Upper lobe of right lung (tissue), 1 donor: ENCODE measurements around the gene SAMM50. TPM values are rescaled to one million over a fixed set of nuclear protein-coding genes. Genes with fewer than 3 reads are reported as not detected.
A peak's percentile ranks its signal among the peaks of the same experiment; 100 is the strongest.

Experiments used
- ATAC-seq: fragments of 200-7000 bp; cut with Tn5 transposase; one replicate; pipeline ENCODE4 v1.9.1; 2020; ENCODE audit warnings: mild to moderate bottlenecking, moderate library complexity
- DNase-seq: peaks from one replicate; pipeline ENCODE4 v3.0.0-alpha.2; 2020
- H3K27ac ChIP-seq: fragments of 200-600 bp; one replicate; pipeline ENCODE4 v1.8.0; 2022
- H3K27me3 ChIP-seq: fragments of 200-600 bp; one replicate; pipeline ENCODE4 v1.8.0; 2022; ENCODE audit warnings: mild to moderate bottlenecking
- H3K36me3 ChIP-seq: fragments of 200-600 bp; one replicate; pipeline ENCODE4 v1.8.0; 2022
- H3K4me1 ChIP-seq: fragments of 200-600 bp; one replicate; pipeline ENCODE4 v1.8.0; 2022
- H3K4me3 ChIP-seq: fragments of 200-600 bp; one replicate; pipeline ENCODE4 v1.8.0; 2022; ENCODE audit warnings: mild to moderate bottlenecking
- H3K9me3 ChIP-seq: fragments of 200-600 bp; one replicate; pipeline ENCODE4 v1.8.0; 2022
- intact Hi-C: fragments of 100-400 bp; cut with DNase I; formaldehyde crosslinking; loops from one replicate; pipeline ENCODE4 v1.11.0; 2022
- total RNA-seq: library from RNA; stranded (reverse); fragmentation: NEBNext Ultra II Directional; extraction: Animal tissue kit (Norgen Biotek cat#: 25700); gene quantifications from one replicate; pipeline ENCODE4 v1.2.1, GENCODE V29; 2021
- TF ChIP-seq, protein P1 (sequence below): fragments of 200-600 bp; IDR thresholded peaks from one replicate; pipeline ENCODE4 v1.8.0; 2022; ENCODE audit warnings: antibody characterized with exemption
- donor health status: DM: no; HTN: yes; CAD: no; lungs with severe emphysema.

SAMM50 gene
- total RNA-seq, 1 donor from 2014 or later, result 25.7 TPM

DNA sequence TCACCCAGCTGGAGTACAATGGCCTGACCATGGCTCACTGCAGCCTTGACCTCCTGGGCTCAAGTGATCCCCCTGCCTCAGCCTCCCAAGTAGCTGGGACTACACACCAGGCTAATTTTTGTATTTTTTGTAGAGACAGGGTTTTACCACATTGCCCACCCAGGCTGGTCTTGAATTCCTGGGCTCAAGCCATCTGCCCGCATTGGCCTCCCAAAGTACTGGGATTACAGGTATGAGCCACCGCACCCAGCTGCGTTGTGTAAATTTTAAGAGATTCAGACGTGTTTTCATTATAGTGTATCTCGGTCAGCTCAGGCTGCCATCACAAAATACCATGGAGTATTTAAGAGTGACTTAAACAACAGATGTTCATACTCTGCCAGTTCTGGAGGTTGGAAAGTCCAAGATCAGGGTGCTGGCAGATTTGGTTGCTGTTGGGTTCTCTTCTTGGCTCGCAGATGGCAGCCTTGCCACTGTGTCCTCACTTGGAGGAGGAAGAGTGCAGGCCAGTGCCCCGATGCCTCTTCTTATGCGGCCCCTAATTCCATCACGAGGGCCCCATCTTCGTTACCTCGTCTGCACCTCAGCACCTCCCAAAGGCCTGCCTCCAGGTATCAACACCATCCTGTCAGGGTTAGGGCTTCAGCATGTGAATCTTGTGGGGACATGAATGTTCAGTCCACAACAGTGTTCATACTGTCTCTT, 36.2 kb downstream of the SAMM50 start:
- H3K9me3 ChIP-seq, result no peaks in the 10 kb centered on the region
- peak; percentile 27 for DNase-seq
- no peak overlapping the region for H3K4me3 ChIP-seq
- peaks cover 77% of the 10 kb centered on the region for H3K36me3 ChIP-seq
- no peaks in the 10 kb centered on the region for H3K4me1 ChIP-seq
- no peak for ATAC-seq
- intact Hi-C loops, result loop anchor here (5.0 kb wide), 1 partner anchor 636 kb away; no protein-coding TSS in a partner anchor
- no peaks in the 10 kb centered on the region for H3K27me3 ChIP-seq
- TF ChIP-seq, protein P1, sequence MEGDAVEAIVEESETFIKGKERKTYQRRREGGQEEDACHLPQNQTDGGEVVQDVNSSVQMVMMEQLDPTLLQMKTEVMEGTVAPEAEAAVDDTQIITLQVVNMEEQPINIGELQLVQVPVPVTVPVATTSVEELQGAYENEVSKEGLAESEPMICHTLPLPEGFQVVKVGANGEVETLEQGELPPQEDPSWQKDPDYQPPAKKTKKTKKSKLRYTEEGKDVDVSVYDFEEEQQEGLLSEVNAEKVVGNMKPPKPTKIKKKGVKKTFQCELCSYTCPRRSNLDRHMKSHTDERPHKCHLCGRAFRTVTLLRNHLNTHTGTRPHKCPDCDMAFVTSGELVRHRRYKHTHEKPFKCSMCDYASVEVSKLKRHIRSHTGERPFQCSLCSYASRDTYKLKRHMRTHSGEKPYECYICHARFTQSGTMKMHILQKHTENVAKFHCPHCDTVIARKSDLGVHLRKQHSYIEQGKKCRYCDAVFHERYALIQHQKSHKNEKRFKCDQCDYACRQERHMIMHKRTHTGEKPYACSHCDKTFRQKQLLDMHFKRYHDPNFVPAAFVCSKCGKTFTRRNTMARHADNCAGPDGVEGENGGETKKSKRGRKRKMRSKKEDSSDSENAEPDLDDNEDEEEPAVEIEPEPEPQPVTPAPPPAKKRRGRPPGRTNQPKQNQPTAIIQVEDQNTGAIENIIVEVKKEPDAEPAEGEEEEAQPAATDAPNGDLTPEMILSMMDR, result no peak
- no peak overlapping the region for H3K27ac ChIP-seq

DNA sequence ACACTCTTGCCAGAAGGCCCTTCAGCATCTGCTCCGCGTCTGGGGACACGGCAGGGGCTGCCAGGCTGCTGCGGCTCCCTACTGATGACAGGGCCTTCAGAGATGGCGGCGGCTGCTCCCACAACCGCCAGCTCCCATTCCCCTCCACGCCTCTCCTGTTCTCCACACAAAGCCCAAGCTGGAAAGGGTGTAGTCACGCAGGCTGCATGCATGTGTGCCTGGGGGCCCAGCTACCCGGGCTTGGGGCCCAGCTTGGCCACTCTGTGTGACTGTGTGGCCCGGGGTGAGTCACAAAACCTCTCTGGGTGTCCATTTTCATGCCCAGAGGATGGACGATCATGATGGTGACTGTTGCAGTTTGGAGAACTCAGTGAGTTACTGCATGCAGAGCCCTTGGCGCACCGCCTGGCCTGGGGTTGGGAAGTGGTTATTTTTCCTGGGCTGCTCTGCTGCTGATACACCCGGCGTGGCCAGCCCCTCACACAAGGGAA, 37.1 kb downstream of the SAMM50 start:
- TF ChIP-seq, protein P1, result no peak
- ATAC-seq, result no peak
- Histone ChIP-seq H3K4me3 (no peak overlapping the region), H3K27me3 (no peaks in the 10 kb centered on the region), H3K36me3 (peaks cover 77% of the 10 kb centered on the region), H3K9me3 (no peaks in the 10 kb centered on the region), H3K4me1 (no peaks in the 10 kb centered on the region), H3K27ac (no peak overlapping the region)
- peak; percentile 53 for DNase-seq
- intact Hi-C loops, result loop anchor here (5.0 kb wide), 1 partner anchor 635 kb away; no protein-coding TSS in a partner anchor

DNA sequence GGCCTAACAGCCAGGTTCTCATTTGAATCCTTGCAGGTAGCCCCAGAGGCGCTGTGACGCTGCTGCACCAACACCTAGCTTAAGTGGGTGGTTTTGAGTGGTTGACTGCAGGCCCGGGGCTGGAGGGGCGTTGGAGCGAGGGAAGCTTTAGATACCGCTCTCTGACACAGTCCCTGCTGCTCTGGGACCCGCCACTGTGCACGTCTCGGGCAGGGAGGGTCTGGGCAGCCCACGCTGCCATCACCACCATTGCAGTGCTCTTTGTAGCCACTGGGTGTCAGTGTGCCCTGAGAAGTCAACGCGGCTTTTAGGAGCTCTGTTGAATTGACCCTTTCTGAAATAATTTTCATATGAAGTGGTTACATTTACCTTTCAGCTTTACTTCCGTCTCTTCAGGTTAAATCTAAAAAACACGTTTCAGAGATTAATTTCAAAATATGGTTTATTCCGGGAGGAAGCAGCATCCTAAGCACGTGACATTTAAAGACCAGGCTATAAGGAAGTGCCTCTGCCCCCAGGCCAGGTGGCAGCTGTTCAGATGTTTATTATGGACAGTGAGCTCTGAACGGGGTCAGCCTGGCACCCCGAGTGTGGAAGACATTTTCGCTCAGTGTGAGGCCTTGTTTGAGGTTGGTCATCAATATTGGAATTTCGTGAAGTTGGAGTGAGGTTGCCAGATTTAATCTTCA, 38.0 kb downstream of the SAMM50 start:
- Histone ChIP-seq H3K36me3 (peaks cover 72% of the 10 kb centered on the region), H3K4me3 (no peak overlapping the region), H3K9me3 (no peaks in the 10 kb centered on the region), H3K27ac (no peak overlapping the region), H3K27me3 (no peaks in the 10 kb centered on the region), H3K4me1 (no peaks in the 10 kb centered on the region)
- intact Hi-C loops, result loop anchor here (5.0 kb wide), 1 partner anchor 634 kb away; no protein-coding TSS in a partner anchor
- peak; percentile 83 for ATAC-seq
- DNase-seq, result peak; percentile 66
- TF ChIP-seq, protein P1, result peak; percentile 97

DNA sequence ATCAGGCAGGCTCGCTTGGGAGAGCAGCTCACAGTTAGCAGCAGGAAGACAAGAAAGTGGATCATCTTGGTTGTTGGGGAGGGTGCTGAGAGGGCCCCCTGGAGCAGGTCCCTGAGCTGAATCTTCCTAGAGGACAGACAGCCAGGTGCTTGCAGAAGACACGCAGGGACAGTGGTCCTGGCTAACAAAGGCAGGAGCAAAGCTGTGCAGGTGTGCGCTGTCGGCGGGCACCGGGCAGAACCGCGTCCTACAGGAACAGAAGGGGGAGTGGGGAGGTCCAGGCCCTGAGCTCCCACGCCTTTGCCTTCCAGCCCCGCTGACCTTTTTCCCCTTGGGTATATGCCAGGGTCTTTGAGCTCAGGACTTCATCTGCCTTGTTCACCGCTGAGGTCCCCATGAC, 38.8 kb downstream of the SAMM50 start:
- H3K36me3 ChIP-seq, result peaks cover 72% of the 10 kb centered on the region
- no peak overlapping the region for H3K4me3 ChIP-seq
- no peak overlapping the region for H3K27ac ChIP-seq
- no peaks in the 10 kb centered on the region for H3K9me3 ChIP-seq
- TF ChIP-seq, protein P1, result no peak
- no peak for ATAC-seq
- H3K4me1 ChIP-seq, result no peaks in the 10 kb centered on the region
- DNase-seq, result peak; percentile 52
- intact Hi-C loops, result loop anchor here (5.0 kb wide), 1 partner anchor 633 kb away; no protein-coding TSS in a partner anchor
- H3K27me3 ChIP-seq, result no peaks in the 10 kb centered on the region

DNA sequence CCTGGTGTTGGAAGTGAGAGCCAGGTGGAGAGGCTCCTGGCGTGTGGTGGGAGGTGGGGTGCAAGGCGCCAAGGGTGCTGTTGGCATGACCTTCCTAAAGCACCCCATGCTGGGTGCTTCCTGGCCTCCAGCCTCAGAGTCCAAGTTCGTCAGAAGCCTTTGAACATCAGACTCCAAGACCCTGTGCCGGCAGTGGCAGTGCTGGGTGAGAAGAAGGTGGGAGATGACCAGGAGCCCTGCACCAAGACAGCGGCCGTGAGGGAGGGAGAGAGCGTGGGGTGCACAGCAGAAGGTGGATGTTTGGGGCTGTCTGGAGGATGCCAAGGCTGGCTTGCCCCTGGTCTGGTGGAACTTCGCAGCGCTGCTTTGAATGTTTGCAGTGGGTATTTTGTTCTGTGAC, 39.2 kb downstream of the SAMM50 start:
- TF ChIP-seq, protein P1, result no peak
- DNase-seq (peak; percentile 49), ATAC-seq (no peak)
- Histone ChIP-seq H3K9me3 (no peaks in the 10 kb centered on the region), H3K27me3 (no peaks in the 10 kb centered on the region), H3K4me1 (no peaks in the 10 kb centered on the region), H3K27ac (no peak overlapping the region), H3K4me3 (no peak overlapping the region), H3K36me3 (peaks cover 72% of the 10 kb centered on the region)
- intact Hi-C loops, result loop anchor here (5.0 kb wide), 1 partner anchor 633 kb away; no protein-coding TSS in a partner anchor
